Stimulated activated CD4-positive, alpha-beta T cell treated with anti-CD3 and anti-CD28 coated beads, Interleukin-4, amount 100 ng/mL, for 4 hours (primary cell): ENCODE measurements around the gene PPP5C.
"Not testable (repeated sequence)": the region's sequence is repeated elsewhere in the genome, so short reads cannot be mapped to it uniquely, and the experiment has no call there.

Source experiments
- DNase-seq, 2 experiments: peaks; one replicate each; pipeline ENCODE4 v3.0.0-alpha.2; 2020

Gene PPP5C, protein sequence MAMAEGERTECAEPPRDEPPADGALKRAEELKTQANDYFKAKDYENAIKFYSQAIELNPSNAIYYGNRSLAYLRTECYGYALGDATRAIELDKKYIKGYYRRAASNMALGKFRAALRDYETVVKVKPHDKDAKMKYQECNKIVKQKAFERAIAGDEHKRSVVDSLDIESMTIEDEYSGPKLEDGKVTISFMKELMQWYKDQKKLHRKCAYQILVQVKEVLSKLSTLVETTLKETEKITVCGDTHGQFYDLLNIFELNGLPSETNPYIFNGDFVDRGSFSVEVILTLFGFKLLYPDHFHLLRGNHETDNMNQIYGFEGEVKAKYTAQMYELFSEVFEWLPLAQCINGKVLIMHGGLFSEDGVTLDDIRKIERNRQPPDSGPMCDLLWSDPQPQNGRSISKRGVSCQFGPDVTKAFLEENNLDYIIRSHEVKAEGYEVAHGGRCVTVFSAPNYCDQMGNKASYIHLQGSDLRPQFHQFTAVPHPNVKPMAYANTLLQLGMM

DNA sequence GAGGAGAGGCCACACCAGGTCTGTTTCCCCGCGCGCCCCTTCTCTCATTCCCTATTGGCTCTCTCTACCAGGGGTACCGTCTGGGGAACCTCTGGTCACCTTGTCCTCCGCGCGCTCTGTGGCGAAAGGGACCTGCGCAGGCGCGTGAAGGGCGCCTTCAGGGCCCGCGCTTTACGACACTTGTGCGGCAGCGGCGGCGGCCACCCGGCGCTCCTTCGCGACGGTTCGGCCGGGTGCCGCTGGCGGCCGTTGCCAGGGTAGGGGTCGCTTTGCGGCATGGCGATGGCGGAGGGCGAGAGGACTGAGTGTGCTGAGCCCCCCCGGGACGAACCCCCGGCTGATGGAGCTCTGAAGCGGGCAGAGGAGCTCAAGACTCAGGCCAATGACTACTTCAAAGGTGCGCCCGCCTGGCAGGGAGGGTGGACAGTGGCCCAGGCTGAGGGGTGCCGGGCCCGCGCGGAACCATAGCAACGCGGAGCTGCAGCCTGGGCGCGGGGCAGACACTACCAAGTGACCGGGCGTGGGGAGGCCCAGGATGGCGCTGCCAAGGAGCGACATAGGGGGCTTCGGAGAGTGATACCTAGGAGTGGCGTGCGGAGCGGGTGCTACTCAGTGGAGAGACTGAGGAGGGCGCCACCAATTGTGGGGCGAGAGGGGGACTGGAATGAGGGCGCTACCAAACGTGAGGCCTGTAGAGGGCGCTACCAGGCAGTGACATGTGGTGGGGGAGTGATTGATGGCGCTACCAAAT lies at the start of gene PPP5C:
TSS of gene PPP5C (plus strand) at position 267 of the 751 bp plus-strand sequence. CDS start at position 277, 10 bp downstream.
- peak; percentile 85 to 86 for DNase-seq

DNA sequence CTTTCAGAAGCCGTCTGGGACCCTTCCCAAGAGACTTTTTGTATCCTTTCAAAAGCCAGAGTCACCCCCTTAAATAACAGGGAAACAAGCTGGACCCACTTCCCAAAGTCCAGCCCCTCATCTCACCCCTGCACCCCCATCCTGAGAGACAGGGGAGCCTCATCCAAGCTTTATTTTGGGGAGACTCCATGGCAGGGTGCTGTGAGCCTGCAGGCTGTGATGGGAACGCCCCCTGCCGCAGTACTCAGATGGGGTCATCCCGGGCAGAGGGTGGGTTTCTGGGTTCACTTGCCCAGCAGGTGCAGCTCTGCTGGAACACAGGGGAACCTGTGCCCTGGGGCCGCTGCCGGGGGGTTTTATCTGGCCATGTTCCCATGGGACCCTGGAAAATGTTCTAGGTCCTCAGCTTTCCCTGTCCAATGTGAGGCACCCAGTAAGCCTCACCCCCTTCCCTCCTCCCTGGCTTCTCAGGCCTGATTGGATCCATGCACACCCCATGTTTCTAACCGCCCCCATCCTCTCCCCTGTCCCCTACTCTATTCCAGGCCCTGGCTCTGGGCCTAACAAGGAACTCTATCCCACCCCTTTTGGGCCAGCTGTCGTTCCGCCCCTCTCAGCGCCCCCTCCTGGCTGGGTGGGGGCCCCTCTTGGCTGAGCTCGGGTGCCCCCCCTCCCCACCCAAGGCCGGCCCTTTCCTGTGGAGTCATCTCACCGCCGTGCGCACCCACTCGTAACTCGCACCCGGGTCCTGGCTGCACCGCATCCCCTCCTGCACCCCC lies 49.0 kb upstream of the PPP5C start:
- no peak for DNase-seq

DNA sequence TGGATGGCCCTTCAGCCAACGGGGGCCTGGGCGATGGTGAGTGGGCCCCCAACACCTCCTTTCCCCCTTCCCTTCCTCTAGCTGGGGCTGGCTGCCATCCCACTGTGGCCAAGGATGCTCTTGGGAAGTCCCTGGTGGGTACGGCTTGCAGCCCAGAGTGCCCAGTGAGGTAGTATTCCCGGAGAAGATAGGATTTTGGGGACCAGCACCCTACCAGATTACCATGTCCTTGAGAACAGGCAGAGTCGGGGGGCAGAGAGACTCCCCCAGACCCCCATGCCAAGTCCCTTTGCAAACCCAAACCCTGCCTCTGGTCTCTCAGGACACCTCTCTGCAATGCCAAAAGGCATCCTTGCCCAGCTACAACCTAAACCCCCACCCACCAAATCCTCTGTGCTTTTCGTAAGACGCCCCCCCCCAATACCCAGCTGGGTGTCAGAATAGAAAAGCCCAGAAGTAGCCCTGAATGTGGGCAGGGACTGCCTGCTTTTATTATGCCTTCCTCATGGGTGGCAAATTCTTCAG lies 48.3 kb upstream of the PPP5C start:
- DNase-seq, result no peak

DNA sequence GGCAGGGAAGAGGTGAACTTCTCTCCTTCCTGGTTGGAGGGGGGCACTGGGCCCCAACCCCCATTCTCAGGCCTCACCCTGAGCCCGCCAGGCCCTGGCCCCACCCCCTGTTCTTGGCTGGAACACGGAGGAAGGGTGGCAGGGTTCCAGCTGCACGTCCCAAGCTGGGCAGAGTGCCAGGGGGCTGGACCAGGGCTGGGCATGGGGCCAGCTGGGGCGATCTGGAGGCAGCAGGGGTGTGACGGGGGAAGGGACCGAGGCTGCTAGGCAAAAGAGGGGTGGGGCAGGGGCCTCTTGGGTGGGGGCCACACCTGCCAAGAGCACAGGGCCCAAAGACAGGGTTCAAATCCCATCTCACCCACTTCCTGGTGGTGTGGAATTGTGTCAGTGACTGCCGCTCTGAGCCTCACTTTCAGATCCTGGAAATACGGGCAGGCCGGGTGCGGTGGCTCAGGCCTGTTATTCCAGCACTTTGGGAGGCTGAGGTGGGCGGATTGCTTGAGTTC lies 47.8 kb upstream of the PPP5C start:
- DNase-seq, result no peak

DNA sequence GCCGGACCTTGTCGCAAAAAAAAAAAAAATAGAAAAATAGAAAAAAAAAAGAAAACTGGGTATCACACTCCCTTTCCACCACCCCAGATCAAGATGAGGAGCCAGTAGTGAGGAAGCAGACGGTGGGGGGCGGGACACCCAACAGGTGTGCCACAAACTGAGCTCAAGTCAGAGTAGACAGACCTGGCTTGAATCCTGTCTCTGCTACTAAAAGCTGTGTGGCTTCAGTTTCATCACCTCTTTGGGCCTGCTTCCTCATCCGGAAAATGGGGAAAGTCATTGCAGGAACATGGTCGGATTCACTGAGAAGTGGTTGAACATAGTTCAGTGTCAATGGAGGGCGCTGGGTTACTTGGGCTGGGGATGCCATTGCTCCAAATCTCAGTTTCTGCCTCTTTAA lies 47.2 kb upstream of the PPP5C start:
- no peak for DNase-seq

DNA sequence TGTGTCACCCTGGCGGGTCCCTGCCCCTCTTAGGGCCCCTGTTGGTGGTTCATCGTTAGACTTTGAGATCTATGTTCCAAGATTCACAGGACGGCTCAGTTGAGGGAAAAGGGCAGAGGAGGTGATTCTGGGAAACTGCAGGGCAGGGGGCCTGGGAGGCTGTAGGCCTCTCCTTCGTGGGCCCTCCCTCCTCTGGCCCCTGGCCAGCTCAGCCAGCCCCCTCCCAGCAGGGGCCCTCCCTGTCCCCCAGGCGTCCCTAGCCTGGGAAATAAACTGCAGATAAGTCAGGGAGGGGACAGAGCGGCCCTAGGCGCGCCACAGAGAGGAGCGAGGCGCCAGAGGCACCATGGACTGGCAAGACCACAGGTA lies 43.6 kb upstream of the PPP5C start:
- DNase-seq, result no peak

DNA sequence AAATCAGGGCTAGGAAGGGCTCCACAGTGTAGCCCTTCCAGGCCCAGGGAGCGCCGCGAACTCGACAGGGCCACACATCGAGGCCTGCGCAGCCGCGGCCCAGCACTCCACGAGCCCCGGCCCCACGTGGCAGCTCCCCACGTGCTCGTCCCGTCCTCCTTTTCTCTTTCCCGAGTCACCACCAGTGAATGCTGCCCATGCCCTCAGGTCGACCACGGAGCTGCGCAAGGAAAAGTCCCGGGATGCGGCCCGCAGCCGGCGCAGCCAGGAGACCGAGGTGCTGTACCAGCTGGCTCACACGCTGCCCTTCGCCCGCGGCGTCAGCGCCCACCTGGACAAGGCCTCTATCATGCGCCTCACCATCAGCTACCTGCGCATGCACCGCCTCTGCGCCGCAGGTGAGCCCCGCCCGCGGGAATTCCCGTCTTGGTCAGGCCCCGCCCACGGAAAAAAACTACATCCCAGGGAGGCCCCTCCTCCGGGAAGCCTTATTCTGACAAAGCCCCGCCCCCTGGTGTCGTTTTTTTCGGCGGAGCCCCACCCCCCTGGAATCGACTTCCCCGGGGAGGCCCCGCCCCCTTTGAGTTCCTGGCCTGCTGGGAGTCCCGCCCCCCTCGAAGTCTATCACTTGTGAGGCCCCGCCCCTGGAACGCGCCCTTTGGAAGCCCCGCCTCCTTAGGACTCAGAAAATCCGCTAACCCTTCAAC lies 43.0 kb upstream of the PPP5C start:
- DNase-seq, result peak in 1 of 2 experiments; percentile 9

DNA sequence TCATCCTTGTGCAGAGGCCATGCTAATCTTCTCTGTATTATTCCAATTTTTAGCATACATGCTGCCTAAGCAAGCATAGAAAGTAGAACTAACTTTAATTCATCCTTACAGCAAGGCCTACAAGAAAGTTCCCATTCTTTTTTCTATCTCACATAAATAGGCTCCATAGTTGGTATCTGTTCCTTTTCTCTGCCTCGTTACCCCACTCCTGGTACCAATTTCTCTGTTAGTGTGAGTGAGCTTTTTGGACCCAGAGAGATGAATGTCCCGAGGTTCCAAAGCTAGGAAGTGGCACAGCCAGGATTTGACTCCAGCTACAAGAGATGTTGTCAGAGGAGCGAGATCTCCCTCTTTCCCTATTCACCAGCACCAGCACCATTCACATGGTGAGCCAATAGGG lies 40.4 kb upstream of the PPP5C start:
- no peak for DNase-seq

DNA sequence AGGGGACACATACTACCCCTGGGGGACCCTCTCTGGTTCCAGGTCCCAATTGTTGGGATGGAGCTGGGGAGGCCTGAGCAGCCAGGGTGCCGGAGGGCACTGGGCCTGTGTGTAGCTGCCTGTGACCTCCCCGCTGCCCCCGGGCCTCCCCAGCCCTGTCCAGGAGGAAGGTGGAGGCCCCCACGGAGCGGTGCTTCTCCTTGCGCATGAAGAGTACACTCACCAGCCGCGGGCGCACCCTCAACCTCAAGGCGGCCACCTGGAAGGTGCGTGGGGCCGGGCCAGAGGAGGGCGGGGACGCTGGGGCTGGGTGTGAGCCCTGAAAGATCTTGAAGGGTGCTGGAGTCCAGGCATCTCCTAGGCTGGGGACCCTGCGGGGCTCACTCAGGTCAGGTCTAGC lies 38.4 kb upstream of the PPP5C start:
- no peak for DNase-seq

DNA sequence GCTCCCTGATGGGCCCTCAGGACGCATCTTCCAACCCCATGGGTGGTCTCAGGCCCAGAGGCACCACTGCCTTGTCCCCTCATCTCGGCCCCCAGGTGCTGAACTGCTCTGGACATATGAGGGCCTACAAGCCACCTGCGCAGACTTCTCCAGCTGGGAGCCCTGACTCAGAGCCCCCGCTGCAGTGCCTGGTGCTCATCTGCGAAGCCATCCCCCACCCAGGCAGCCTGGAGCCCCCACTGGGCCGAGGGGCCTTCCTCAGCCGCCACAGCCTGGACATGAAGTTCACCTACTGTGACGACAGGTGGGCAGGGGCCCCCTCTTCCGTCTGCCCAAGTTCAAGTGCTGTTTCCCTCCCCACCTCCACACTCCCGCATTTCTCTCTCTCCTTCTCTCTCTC lies 37.8 kb upstream of the PPP5C start:
- DNase-seq, result no peak

DNA sequence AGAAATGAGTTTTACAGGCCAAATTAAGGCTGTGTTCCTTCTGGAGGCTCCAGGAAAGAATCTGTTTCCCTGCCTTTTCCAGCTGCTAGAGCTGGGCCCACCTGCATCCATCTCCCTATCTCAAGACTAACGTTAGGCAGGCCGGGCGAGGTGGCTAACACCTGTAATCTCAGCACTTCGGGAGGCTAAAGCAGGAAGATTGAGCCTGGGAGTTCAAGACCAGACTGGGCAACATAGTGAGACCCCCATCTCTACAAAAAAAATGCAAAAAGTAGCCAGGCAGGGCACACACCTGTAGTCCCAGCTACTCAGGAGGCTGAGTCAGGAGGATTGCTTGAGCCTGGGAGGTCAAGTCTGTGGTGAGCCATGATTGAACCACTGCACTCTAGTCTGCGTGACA lies 35.4 kb upstream of the PPP5C start:
- no peak for DNase-seq

DNA sequence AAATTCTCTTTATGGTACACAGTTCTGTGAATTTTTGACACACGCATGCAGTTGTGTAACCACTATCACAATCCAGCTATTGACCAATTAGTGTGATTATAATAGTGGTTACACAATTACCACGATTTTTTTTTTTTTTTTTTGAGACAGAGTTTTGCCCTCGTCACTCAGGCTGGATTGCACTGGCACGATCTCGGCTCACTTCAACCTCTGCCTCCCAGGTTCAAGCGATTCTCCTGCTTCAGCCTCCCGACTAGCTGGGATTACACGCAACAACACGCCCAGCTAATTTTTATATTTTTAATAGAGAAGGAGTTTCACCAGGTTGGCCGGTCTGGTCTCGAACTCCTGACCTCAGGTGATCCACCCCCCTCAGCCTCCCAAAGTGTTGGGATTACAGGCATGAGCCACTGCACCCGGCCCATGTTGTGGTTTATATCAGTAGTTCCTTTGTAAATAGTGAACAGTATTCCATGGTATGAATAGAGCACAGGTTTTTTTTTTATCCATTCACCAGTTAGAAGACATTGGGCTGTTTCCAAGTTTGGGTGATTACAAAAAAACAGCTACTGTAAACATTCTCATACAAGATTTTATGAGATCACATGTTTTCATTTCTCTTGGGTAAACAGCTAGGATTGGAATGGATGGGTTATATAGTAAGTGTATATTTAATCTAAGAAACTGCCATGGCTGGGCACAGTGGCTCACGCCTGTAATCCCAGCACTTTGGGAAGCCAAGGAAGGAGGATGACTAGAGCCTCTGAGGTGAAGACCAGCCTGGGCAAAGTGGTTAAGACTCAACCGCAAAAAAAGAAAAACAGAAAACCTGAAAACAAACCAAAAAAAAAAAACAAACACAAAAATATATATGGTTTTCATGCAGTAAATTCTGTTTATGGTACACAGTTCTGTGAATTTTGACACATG lies 33.1 kb upstream of the PPP5C start:
- not testable (repeated sequence) for DNase-seq

DNA sequence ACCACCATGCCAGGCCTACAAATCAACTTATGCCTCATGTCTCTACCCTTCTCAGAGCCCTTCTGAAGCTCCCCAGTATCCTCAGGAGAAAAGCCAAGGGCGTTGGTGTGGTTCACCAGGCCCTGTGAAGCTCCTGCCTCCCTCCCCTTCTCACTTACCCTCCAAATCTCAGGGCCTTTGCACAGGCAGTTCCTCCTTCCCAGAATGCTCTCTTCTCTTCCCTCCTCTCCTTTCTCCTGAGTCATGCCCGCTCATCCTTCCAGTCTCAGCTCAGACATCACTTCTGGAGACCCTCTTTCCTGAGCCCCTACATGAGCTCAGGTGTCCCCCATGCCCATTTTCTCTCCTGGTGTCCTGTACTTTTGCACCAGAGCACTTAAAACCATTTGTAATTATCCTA lies 29.5 kb upstream of the PPP5C start:
- DNase-seq, result no peak

DNA sequence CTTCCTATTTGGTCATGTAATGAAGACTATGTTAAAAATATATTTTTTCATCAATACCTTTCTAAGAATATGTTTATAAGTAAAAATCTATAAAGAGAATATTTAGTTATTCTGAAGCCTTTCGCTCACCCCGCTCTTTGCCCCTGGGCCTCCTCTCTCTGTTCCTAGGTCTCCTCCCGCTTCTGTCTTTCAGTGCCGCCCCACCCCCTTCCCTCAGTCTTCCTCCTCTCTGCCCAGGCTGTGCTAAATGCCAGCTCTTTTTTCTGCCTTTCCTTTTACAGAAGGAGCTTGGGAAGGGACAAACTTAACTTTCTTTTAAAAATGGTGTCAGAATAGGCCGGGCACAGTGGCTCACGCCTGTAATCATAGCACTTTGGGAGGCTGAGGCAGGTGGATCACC lies 27.3 kb upstream of the PPP5C start:
- no peak for DNase-seq

DNA sequence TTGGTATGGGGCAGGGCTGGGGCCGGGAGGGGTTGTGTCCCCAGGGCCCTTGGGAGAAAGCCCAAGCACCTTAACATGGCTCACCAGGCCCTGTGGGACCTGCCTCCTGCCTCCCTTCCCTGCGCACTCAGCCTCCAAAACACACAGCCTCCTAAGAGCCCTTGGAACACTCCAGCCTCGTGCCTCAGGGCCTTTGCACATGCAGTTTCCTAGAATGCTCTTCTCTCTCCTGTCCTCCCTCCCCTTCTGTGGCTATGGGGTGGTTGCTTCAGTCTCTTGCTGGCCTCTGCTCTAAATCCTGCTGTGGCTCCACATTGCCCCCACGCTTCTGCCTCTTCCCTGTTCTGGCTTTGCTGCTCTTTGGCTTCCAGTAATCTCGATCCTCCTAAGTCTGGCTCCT lies 26.3 kb upstream of the PPP5C start:
- no peak for DNase-seq

DNA sequence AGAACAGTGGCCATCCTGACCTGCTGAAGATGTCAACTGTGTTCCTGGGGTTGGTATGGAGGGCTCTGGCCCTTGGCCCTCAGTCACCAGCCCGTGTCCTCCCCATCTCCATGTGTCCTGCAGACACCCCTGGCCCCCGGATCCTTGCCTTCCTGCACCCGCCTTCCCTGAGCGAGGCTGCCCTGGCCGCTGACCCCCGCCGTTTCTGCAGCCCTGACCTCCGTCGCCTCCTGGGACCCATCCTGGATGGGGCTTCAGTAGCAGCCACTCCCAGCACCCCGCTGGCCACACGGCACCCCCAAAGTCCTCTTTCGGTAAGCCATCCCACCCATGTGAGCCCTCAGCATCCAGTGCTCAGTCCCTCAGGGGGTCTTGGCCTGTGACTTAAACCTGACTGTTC lies 25.2 kb upstream of the PPP5C start:
- DNase-seq, result no peak

DNA sequence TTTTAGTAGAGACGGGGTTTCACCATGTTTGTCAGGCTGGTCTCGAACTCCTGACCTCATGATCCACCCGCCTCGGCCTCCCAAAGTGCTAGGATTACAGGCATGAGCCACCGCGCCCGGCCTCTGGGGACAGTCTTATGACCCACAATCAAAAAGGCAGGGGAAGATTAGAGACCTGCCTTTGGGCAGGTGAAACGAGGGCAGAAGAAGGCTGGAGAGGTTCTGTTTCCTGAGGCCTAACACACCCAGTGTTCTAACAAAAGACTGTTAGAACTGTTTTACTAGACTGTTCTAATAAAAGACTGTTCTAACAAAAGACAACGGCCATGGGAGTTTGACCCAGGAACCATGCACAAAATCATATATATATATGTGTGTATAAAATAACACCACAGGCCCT lies 23.7 kb upstream of the PPP5C start:
- not testable (repeated sequence) for DNase-seq

DNA sequence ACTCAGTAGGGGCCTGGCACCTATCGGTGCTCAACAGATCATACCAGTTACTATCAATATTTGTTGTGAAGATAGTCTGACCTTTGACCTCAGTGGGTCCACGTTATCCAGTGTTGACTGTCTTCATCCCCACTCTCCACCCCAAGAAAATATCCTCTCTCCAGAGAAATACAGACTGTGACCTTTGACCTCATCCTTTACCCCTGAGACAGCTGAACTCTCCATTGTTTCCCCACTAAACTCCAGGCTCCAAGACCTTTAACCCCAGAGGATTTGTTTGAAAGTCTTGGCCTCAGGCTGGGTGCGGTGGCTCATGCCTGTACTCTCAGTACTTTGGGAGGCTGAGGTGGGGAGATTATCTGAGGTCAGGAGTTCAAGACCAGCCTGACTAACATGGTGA lies 22.6 kb upstream of the PPP5C start:
- no peak for DNase-seq

DNA sequence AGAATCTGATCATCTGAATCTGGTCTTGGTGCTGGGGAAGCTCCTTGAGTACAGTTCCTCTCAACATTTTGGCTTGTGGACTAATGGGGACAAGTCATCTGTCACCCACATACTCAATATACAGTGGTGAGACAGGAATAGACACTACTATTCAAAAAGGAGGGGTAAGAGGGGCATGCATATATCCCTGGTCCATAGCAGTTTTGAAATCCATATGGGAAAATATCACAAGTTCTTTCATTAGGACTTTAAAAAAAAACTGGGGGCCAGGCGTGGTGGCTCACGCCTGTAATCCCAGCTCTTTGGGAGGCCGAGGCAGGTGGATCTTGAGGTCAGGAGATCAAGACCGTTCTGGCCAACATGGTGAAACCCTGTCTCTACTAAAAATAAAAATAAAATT lies 20.3 kb upstream of the PPP5C start:
- DNase-seq, result no peak

DNA sequence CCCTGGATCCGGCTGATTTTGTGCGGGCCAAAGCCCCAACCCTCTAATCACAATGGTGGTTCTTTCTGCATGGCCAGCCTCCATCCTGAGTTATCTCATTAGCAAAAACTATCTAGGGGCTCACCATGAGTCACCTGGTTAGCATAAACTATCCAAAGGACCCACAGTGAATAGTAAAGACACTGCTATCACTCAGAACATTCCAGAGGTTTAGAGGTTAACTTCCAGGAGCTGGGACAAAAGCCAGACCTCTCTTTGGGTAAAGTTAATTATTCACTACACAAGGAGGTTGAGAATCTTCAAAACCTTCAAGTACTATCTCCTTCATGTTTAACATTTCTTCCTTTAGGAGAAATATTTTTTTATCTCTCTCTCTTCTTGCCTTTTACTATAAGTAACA lies 18.8 kb upstream of the PPP5C start:
- DNase-seq, result no peak

DNA sequence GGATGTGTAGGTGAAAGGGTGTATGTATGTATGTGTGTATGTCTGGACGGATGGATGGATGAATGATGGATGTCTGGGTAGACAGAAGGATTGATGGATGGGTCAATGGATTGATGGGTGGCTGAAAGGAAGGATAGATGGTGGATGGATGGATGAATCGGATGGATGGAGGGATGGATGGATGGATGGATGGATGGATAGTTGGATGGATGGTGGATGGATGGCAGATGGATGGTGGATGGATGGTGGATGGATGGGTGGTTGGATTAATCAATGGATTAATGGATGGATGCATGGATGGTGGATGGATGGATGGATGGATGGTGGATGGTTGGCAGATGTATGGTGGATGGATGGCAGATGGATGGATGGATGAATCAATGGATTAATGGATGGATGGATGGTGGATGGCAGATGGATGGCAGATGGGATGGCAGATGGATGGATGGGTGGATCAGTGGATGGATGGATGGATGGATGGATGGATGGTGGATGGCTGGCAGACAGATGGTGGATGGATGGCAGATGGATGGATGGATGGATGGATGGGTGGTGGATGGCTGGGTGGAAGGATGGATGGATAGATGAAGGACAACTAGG lies 16.5 kb upstream of the PPP5C start:
- DNase-seq, result no peak
